Glomerular endothelial cell (primary cell): ENCODE data around the gene LRMDA. TPM values are rescaled to one million over a fixed set of nuclear protein-coding genes. Genes with fewer than 3 reads are reported as not detected.
A peak's percentile ranks its signal among the peaks of the same experiment; 100 is the strongest.
"Not testable (repeated sequence)": the region's sequence is repeated elsewhere in the genome, so short reads cannot be mapped to it uniquely, and the experiment has no call there.

Experiments
- DNase-seq: peaks from one replicate; pipeline ENCODE4 v3.0.0-alpha.2; 2011; ENCODE audit warnings: low read depth, low spot score; ENCODE audit errors: extremely low read depth
- total RNA-seq: library from RNA; depleted of rRNA; stranded (reverse); fragments of >200 nt; gene quantifications from 2 replicates; pipeline ENCODE4 v1.2.3, GENCODE V29; 2015

The LRMDA gene
- total RNA-seq, 1 donor from 2014 or later = 25.7 TPM

DNA sequence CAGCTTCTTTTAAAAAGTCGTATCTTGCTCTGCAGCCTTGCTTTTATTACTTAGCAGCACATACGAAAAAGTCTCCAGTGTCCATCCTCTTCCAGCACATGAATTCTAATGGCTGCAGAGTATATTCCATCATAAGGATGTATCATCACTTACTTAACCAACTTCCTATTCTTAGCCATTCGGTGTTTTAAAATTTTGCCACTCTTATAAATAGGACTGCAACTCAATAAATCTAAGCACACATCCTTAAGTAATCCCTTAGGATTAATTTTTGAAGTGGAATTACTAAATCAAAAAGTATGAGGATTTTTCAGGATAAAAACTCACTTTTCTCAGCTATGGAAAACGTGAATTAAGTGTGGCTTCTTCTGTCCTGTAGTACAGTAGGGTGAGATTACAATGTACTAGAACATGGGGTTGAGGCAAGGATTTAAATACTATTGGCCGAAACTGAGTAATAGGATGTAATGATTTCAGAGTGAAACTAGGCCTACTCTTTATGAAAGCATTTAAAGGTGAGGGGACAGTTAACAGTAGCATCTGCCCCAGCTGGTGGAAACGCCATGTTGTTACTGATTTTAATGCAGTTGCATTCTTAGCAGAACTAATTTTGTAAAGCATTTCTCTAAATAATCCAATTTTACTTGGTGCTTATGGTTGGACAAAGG lies 1035.5 kb downstream of the LRMDA start:
- no peak for DNase-seq

- DNase-seq = no peak
Measured at GRCh38 chr10:76469675-76470074, 1038.3 kb downstream of the LRMDA start.

GRCh38 chr10:76479103-76479790 lies 1047.8 kb downstream of the LRMDA start:
- no peak for DNase-seq

DNA sequence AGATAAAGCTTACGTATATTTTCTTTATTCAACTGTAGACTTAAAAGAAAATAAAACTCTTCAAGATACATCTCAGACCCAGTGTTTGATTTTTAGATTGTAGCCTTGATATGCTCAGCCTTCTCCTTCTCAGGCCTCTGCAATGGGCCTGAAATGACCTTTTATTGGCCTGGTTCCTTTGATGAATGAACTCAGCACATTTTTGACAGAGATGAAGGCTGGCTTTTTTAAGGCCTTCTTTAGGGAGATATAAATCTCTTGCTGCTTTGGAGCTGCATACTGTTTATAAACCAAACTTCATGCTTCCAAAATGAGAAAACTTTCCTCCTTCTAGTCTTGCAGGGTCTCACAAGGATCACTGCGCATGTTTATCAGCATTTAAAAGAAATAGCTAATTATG lies 1049.8 kb downstream of the LRMDA start:
- DNase-seq = no peak

- DNase-seq = no peak
Measured at GRCh38 chr10:76487582-76487981, 1056.2 kb downstream of the LRMDA start.

GRCh38 chr10:76488602-76489001 lies 1057.2 kb downstream of the LRMDA start:
- DNase-seq = no peak

DNA sequence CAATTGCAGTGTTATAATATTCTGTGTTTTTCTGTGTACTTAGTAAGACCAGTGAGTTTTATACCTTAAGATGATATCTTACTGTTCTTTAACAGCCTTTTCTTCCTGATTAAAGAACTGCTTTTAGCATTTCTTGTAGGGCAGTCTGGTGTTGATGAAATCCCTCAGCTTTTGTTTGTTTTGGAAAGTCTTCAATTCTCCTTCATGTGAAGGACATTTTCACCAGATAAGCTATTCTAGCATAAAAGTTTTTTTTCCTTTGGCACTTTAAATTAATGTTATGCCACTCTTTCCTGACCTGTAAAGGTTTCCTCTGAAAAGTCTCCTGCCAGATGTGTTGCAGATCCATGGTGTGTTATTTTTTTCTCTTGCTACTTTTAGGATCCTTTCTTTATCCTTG lies 1059.8 kb downstream of the LRMDA start:
- no peak for DNase-seq

- DNase-seq = peak; percentile 7
Measured at GRCh38 chr10:76492026-76492425, 1060.6 kb downstream of the LRMDA start.

- no peak for DNase-seq
Measured at GRCh38 chr10:76492678-76493472, 1061.5 kb downstream of the LRMDA start.

- no peak for DNase-seq
Measured at GRCh38 chr10:76497666-76498065, 1066.2 kb downstream of the LRMDA start.

- no peak for DNase-seq
Measured at GRCh38 chr10:76504823-76505222, 1073.4 kb downstream of the LRMDA start.

- DNase-seq = no peak
Measured at GRCh38 chr10:76509446-76509845, 1078.0 kb downstream of the LRMDA start.

- no peak for DNase-seq
Measured at GRCh38 chr10:76514321-76514720, 1082.9 kb downstream of the LRMDA start.

GRCh38 chr10:76514869-76515268 lies 1083.4 kb downstream of the LRMDA start:
- DNase-seq = no peak

- no peak for DNase-seq
Measured at GRCh38 chr10:76522547-76522946, 1091.1 kb downstream of the LRMDA start.

- DNase-seq = no peak
Measured at GRCh38 chr10:76523246-76523645, 1091.8 kb downstream of the LRMDA start.

DNA sequence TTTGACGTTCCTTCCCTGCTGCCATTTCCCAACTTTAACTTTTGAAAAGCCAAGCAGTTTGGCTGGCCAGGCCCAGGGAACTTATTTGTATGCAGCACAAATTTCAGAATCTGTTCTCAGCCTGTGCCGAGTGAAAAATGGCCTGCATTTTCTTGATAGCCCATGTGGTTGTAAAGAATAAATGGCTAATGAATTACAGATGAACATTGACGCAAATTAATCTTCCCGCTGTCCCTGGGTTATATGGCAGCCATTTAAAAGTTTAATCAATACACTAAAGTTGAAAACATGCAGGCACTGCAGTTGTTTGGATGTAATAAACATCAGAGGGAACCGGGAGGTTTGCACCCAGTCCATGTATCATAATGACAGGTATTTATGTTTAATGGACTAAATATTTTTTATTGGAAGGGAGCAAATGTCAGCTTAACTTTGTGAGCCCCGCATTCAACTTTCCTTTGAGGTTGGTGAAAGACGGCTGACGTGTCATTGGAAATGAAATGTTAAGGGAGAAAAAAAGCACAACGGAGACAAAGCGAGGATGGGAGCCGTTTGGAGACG lies 1092.4 kb downstream of the LRMDA start:
- no peak for DNase-seq

- not testable (repeated sequence) for DNase-seq
Measured at GRCh38 chr10:76526833-76527232, 1095.4 kb downstream of the LRMDA start.

- DNase-seq = no peak
Measured at GRCh38 chr10:76540331-76540730, 1108.9 kb downstream of the LRMDA start.

DNA sequence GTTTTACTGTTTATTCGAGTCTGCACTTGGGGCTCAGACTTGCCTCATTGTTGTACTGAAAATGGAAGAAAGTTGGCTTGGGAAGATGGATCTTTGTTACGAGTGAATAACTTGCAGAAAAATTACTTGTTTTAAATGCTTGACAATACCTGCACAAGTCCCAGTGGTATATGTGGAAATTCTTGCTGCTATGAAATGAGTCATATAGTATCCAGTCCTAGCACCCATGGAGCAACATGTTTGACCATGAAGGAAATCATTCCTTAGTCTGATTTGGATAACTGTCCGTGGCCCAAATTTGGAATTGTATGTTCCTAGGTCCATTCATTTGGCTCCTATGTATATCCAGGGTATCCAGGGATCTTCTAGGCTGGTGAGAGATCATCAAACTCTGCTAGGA lies 1109.4 kb downstream of the LRMDA start:
- DNase-seq = no peak

DNA sequence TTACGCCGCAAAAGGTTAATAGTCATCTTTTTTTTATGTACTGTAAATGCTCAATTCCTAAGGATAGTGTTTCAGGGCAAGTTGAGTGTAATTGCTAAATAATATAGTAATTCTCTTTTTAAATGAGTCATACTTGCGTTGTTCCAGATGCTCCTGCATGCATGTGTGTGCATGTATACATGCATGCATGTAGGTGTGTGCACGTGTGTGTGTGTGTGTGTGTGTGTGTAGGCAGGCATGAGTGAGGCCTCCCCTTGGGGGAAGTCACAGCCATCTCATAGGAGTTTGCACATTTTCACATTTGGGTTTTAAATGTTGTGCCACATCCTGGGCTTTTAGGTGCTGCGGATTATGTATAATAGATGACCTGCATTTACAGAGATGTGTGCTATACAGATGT lies 1110.4 kb downstream of the LRMDA start:
- DNase-seq = no peak
